GM10847 (cell line): ENCODE results near the gene UGT1A4.

Experiments
- POLR2A ChIP-seq: IDR thresholded peaks from 2 replicates; pipeline ENCODE4 v1.6.1; 2011; ENCODE audit not compliant: insufficient read length; ENCODE audit errors: extremely low read depth

The UGT1A4 gene

GRCh38 chr2:233794128-233794658 is 75.7 kb downstream of the UGT1A4 start:
- TF ChIP-seq POLR2A = no peak

- TF ChIP-seq POLR2A = no peak
Measured at GRCh38 chr2:233795735-233796171, 77.2 kb downstream of the UGT1A4 start.

- no peak for TF ChIP-seq POLR2A
Measured at GRCh38 chr2:233796254-233796653, 77.7 kb downstream of the UGT1A4 start.

GRCh38 chr2:233798335-233799086 is 80.0 kb downstream of the UGT1A4 start:
- TF ChIP-seq POLR2A = no peak

DNA sequence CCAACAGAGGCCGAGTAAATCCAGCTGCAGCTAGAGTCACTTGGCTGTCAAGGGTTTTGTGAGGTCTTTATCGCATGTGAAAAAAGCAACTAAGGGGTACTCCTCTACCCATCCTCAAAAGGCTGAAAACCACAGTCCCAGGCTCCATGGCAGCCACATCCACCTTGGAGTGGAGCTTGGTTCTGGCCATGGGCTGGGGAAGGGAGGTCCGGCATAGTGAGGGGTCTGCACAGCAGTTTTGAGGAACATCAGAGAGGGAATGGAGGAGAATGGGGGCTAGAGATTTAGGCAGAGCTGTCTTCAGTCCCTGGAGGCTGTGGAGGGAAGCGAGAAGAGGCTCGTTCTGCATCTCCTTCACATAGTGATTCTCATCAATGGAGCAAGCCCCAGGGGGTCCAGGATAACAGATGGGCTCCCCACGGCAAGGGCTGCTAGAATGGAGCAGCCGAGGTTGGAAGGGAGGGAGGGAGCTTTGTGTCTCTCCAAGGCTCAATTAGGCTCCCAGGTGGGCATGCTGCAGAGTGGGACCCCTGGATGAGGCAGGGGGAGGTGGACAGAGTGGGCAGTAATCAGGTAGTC is 80.6 kb downstream of the UGT1A4 start:
- TF ChIP-seq POLR2A = no peak

DNA sequence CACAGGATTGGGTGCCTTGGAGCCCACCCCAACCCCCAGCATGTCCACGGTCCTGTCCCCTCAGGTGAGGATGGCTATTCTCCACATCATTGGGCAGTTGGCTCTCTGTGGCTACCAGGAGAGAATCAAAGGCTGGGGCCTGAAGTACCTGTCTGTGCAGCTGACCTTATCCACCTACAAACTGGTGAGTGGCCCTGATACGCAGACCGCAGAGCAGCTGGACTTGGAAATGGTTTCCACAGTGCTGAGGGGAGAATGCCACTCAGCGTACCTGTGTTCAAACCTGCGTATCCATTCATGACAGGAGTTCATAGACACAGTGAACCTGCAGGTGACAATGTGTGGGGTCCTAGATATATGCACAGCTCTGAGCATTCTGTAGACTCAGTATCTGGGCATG is 81.2 kb downstream of the UGT1A4 start:
- no peak for TF ChIP-seq POLR2A

- TF ChIP-seq POLR2A = no peak
Measured at GRCh38 chr2:233800208-233800607, 81.7 kb downstream of the UGT1A4 start.

GRCh38 chr2:233801357-233802131 is 83.0 kb downstream of the UGT1A4 start:
- TF ChIP-seq POLR2A = no peak

GRCh38 chr2:233802132-233802815 is 83.7 kb downstream of the UGT1A4 start:
- no peak for TF ChIP-seq POLR2A

DNA sequence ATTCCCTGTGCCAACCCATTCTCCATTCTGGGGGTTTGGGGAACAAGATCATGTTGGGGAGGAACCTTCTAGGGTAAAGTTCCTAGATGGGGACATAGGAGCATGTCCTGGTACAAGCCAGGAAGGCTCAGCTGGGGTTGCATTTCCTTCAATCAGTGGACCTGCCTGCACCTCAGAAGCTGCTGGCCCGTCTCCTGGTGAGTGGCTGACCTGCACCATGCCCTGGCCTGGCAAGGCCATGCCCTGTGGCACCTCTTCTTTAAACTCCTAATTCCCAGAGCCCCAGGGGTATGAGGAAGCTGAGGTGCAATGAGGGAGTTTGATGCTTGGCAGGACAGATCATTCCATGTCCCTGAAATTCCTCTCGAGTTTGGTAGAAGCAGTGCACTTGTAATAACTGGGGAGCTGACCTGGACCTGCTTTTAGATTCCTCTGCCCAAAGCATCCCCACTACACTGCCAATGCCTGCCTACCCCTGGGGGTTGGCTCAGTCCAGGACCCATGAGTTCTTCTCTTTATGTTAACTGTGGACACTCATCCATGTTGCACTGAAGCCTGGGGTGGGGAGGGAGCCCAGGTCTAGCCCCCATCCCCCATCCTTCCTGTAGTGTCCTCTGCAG is 84.9 kb downstream of the UGT1A4 start:
- TF ChIP-seq POLR2A = no peak

DNA sequence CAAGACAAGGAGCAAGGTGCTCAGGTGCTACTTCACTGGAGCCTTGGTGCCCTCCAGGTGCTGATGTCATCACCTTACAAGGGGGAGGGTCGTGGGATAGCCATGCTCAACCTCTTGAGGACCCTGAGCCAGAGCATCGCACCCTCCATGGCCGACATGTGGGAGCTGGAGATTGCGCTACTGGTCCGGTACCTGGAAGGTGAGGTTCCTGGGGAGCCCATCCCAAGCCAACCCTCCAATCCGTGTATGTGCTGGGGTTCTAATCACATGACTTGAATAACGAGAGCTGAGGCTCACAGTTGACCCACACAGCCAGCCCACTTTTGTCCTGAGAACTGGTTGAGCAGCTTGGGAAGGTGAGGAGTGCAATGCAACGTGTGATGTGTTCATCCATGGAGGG is 85.5 kb downstream of the UGT1A4 start:
- no peak for TF ChIP-seq POLR2A

DNA sequence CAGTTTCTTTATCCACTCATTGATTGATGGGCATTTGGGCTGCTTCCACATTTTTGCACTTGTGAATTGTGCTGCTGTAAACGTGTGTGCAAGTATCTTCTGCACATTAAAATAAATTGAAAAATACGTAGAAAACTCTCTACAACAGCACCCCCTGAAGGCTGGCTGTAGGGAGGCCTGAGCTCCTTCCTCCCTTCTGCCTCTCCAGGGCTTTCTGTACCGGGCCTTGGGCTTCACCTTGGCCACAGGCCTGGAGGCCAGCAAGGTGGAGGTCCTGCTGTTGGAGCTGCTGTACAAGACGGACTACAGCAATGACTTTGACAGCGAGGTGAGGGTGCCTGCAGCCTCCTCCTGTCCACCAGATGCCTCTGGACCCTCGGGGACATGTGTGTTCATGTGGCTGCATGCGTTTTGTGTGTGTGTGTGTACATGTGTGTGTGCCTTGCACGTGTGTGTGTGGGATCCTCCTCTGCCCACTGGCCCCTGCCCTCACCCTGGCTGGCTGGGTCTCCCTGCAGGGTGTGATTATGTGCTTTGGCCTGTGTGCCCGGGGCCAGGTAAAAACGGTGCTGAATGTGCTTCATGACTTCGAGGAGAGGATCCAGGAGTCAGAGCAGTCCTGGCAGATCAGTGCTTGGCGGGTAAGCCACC is 88.8 kb downstream of the UGT1A4 start:
- no peak for TF ChIP-seq POLR2A

DNA sequence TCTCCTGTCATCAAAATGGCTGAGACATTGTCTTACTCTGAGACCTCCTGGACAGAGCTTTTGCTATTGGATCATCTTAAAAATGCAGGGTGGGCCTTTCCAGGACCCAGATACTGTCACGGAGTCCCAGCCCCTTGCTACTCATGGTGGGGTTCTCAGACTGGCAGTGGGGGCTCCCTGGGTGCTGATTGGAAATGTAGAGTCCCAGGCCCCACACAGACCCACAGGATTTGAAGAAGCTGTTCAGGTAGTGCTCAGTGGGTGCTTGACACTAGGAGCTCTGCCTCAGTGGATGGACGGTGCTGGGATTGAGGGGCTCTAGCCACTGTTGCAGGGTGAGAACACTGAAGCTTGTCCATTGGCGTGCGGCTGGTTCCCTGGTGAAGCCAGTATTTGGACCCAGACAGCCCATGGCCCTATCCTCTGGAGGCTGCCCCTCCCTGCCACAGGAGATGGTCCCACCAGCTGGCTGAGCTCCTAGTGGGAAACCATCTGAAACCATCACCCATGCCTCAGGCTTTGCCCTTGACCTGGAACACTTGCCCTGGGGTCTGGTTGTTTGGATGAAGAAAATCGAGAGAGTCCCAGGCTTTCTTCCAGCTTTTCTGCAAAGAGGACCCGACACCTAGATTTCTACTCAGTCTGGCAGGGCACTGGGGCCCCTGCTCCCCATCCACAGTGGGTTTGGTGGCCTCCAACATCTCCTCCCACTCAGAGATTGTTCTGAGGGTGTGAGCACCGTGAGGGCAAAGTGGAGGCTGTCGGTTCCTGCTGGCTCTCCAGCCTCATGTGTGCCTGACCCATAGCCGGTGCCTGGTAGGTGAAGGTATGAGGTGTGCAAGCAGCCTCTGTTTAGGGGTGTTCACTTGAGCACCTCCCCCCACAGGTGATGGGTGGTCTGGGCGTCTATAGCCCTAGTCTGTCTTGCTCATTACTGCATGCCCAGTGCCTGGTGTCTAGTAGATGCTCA is 89.7 kb downstream of the UGT1A4 start:
- TF ChIP-seq POLR2A = no peak
